Forelimb muscle (tissue), 1 donor: Measurements from ENCODE around the gene CPEB1. TPM values are rescaled to one million over a fixed set of nuclear protein-coding genes. Genes with fewer than 3 reads are reported as not detected.
"Not testable (repeated sequence)": the region's sequence is repeated elsewhere in the genome, so short reads cannot be mapped to it uniquely, and the experiment has no call there.

Source experiments
- DNase-seq: peaks from one replicate; pipeline ENCODE4 v3.0.0-alpha.2; 2013; ENCODE audit warnings: low read depth
- polyA plus RNA-seq: library from polyadenylated mRNA; unstranded; fragments of 120-200 nt; gene quantifications from one replicate; pipeline ENCODE4 v1.2.1, GENCODE V29; 2013; ENCODE audit not compliant: insufficient read length

CPEB1 gene
- polyA plus RNA-seq, 1 donor = 0.87 TPM

- no peak for DNase-seq
Observed at GRCh38 chr15:82649226-82649999, 2.2 kb upstream of the CPEB1 start.

- DNase-seq = no peak
Observed at GRCh38 chr15:82648257-82649103, 1.3 kb upstream of the CPEB1 start.

GRCh38 chr15:82647835-82648256 is 683 bp upstream of the CPEB1 start:
- no peak for DNase-seq

- DNase-seq = no peak
Observed at GRCh38 chr15:82646250-82647044, 716 bp downstream of the CPEB1 start.

GRCh38 chr15:82644967-82645852 is 2.0 kb downstream of the CPEB1 start:
- DNase-seq = not testable (repeated sequence)

GRCh38 chr15:82643992-82644391 is 3.2 kb downstream of the CPEB1 start:
- no peak for DNase-seq

GRCh38 chr15:82642656-82643055 is 4.5 kb downstream of the CPEB1 start:
- DNase-seq = no peak

- no peak for DNase-seq
Observed at GRCh38 chr15:82641129-82641798, 5.9 kb downstream of the CPEB1 start.

GRCh38 chr15:82640672-82641071 is 6.5 kb downstream of the CPEB1 start:
- DNase-seq = no peak

- DNase-seq = no peak
Observed at GRCh38 chr15:82635798-82636197, 11.4 kb downstream of the CPEB1 start.

GRCh38 chr15:82630033-82630432 is 17.1 kb downstream of the CPEB1 start:
- no peak for DNase-seq

GRCh38 chr15:82625136-82625535 is 22.0 kb downstream of the CPEB1 start:
- DNase-seq = no peak

GRCh38 chr15:82624438-82624837 is 22.7 kb downstream of the CPEB1 start:
- no peak for DNase-seq

- DNase-seq = no peak
Observed at GRCh38 chr15:82624008-82624407, 23.2 kb downstream of the CPEB1 start.

- no peak for DNase-seq
Observed at GRCh38 chr15:82621970-82622369, 25.2 kb downstream of the CPEB1 start.

- no peak for DNase-seq
Observed at GRCh38 chr15:82613747-82614146, 33.4 kb downstream of the CPEB1 start.

GRCh38 chr15:82611348-82611747 is 35.8 kb downstream of the CPEB1 start:
- no peak for DNase-seq

- DNase-seq = no peak
Observed at GRCh38 chr15:82602195-82602594, 45.0 kb downstream of the CPEB1 start.

GRCh38 chr15:82599862-82600261 is 47.3 kb downstream of the CPEB1 start:
- no peak for DNase-seq

- DNase-seq = no peak
Observed at GRCh38 chr15:82597815-82598214, 49.3 kb downstream of the CPEB1 start.
